ENCODE results near the gene NOXRED1.
"Not testable (repeated sequence)": the region's sequence is repeated elsewhere in the genome, so short reads cannot be mapped to it uniquely, and the experiment has no call there.

The NOXRED1 gene

GRCh38 chr14:77421201-77421600 is 2.1 kb downstream of the NOXRED1 start:
- Mint-ChIP-seq H3K4me3 (no peak overlapping the region), H3K27ac (no peak overlapping the region), H3K27me3 (ENCODE audit: low read depth, poor library complexity) (peaks cover under 1% of the 10 kb centered on the region), H3K4me1 (no peaks in the 10 kb centered on the region), H3K9me3 (peaks cover 45% of the 10 kb centered on the region), H3K36me3 (ENCODE audit: low read depth) (peaks cover 75% of the 10 kb centered on the region)
- TF ChIP-seq CTCF (IDR thresholded peaks at IDR 0.05), result no peak
- no peak for DNase-seq

- DNase-seq, result no peak
- no peak for TF ChIP-seq CTCF (IDR thresholded peaks at IDR 0.05)
- Mint-ChIP-seq H3K36me3 (ENCODE audit: low read depth) (peaks cover 43% of the 10 kb centered on the region), H3K9me3 (peaks cover 45% of the 10 kb centered on the region), H3K4me1 (no peaks in the 10 kb centered on the region), H3K27me3 (ENCODE audit: low read depth, poor library complexity) (no peaks in the 10 kb centered on the region), H3K4me3 (no peak overlapping the region), H3K27ac (no peak overlapping the region)
These were observed 6.5 kb downstream of the NOXRED1 start for GRCh38 chr14:77416836-77417235.

GRCh38 chr14:77416098-77416497 is 7.2 kb downstream of the NOXRED1 start:
- Mint-ChIP-seq H3K9me3 (peaks cover 44% of the 10 kb centered on the region), H3K36me3 (ENCODE audit: low read depth) (peaks cover 35% of the 10 kb centered on the region)
- H3K27ac Mint-ChIP-seq; DNase-seq; H3K27me3 Mint-ChIP-seq (ENCODE audit: low read depth, poor library complexity); H3K4me3 Mint-ChIP-seq; H3K4me1 Mint-ChIP-seq: not testable (repeated sequence)

- not testable (repeated sequence) for H3K4me1 Mint-ChIP-seq; H3K4me3 Mint-ChIP-seq; DNase-seq; H3K27ac Mint-ChIP-seq; H3K27me3 Mint-ChIP-seq (ENCODE audit: low read depth, poor library complexity)
- Mint-ChIP-seq H3K9me3 (peaks cover 38% of the 10 kb centered on the region), H3K36me3 (ENCODE audit: low read depth) (peaks cover 30% of the 10 kb centered on the region)
These were observed 7.8 kb downstream of the NOXRED1 start for GRCh38 chr14:77415403-77416030.

GRCh38 chr14:77409131-77409533 is 14.2 kb downstream of the NOXRED1 start:
- Mint-ChIP-seq H3K36me3 (ENCODE audit: low read depth) (no peaks in the 10 kb centered on the region), H3K9me3 (no peaks in the 10 kb centered on the region), H3K27me3 (ENCODE audit: low read depth, poor library complexity) (no peaks in the 10 kb centered on the region), H3K4me3 (no peak overlapping the region), H3K4me1 (no peaks in the 10 kb centered on the region), H3K27ac (no peak overlapping the region)
- TF ChIP-seq CTCF (IDR thresholded peaks at IDR 0.05), result peak; percentile 20
- DNase-seq, result no peak

- DNase-seq, result no peak
- H3K36me3 Mint-ChIP-seq (ENCODE audit: low read depth), result no peaks in the 10 kb centered on the region
- H3K9me3 Mint-ChIP-seq, result no peaks in the 10 kb centered on the region
- no peak for TF ChIP-seq CTCF (IDR thresholded peaks at IDR 0.05)
- H3K4me3 Mint-ChIP-seq, result no peak overlapping the region
- no peaks in the 10 kb centered on the region for H3K27me3 Mint-ChIP-seq (ENCODE audit: low read depth, poor library complexity)
- H3K4me1 Mint-ChIP-seq, result no peaks in the 10 kb centered on the region
- no peak overlapping the region for H3K27ac Mint-ChIP-seq
These were observed 16.2 kb downstream of the NOXRED1 start for GRCh38 chr14:77407158-77407557.

- TF ChIP-seq CTCF (IDR thresholded peaks at IDR 0.05), result no peak
- DNase-seq, result no peak
- Mint-ChIP-seq H3K27me3 (ENCODE audit: low read depth, poor library complexity) (no peaks in the 10 kb centered on the region), H3K27ac (no peak overlapping the region), H3K9me3 (no peaks in the 10 kb centered on the region), H3K4me1 (no peaks in the 10 kb centered on the region), H3K4me3 (no peak overlapping the region), H3K36me3 (ENCODE audit: low read depth) (no peaks in the 10 kb centered on the region)
These were observed 16.6 kb downstream of the NOXRED1 start for GRCh38 chr14:77406718-77407117.

Measured in nephron progenitor cell (in vitro differentiated cells).